Fibroblast of skin of left biceps (primary cell): ENCODE data around the gene BLM.

Experiments used
- DNase-seq, 2 experiments: peaks; one replicate each; pipeline ENCODE4 v3.0.0-alpha.2; 2013; ENCODE audit warnings: low read depth in 2 of 2

BLM gene

DNA sequence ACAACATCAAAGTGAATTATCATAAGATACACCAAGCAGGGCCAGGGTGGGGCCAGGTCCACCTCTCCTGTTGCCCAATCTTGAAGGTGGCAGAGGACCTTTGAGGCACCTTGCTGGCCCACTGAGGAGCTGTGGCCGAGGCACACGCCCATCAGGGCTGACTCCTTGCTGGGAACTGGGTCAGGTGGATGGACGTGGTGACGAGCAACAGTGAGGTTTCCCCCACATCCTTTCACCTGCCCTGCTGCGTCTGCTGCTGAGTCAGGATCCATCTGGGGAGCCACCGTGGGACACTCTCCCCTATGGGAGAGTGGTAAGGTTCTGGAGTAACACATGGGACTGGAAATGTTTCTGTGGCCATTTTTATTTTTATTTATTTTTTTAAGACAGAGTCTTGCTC lies 134.0 kb downstream of the BLM start:
- no peak for DNase-seq

DNA sequence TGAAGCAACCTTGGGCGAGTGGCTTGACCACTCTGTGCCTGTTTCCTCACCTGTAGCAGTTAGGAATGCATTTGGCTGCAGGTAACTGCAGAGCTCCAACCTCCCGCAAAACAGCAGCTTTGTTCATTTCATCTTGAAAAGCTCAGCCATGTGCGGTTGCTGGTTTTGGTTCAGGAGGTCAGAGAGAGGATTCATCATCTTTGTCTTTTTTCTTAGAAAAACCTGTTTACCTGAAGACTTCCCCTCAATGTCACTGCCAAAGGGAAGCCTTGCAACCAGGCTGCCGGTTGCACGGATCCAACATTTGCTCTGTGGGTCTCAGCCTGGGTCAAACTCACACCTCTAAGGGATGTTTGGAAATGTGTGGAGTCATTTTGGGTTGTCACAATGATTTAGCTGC lies 134.8 kb downstream of the BLM start:
- no peak for DNase-seq

GRCh38 chr15:90855139-90855538 lies 138.0 kb downstream of the BLM start:
- no peak for DNase-seq

DNA sequence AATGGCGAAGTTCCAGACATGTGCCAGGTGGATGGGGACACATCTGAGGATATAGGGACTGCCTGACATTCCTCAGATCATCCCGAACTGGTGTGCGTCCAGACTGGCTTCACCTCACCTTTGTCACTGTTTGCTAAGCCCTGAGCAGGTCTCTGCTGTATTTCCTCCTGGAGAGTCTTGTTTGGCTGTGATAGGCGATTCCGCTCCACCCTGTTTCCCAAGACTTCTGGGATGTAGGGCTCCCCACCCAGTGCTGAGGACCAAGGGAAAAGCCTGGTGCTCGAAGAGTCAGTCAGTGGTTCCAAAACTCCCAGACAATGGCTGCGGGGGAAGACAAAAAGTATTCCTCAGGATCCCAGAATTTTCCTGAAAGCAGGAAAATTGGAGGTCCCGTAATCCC lies 140.2 kb downstream of the BLM start:
- DNase-seq, result no peak

- no peak for DNase-seq
These were observed 140.8 kb downstream of the BLM start for GRCh38 chr15:90857883-90858443.

- no peak for DNase-seq
These were observed 142.3 kb downstream of the BLM start for GRCh38 chr15:90859234-90860131.

GRCh38 chr15:90860450-90860849 lies 143.3 kb downstream of the BLM start:
- no peak for DNase-seq

- DNase-seq, result no peak
These were observed 144.0 kb downstream of the BLM start for GRCh38 chr15:90860942-90861675.

- DNase-seq, result no peak
These were observed 145.3 kb downstream of the BLM start for GRCh38 chr15:90862487-90862886.

DNA sequence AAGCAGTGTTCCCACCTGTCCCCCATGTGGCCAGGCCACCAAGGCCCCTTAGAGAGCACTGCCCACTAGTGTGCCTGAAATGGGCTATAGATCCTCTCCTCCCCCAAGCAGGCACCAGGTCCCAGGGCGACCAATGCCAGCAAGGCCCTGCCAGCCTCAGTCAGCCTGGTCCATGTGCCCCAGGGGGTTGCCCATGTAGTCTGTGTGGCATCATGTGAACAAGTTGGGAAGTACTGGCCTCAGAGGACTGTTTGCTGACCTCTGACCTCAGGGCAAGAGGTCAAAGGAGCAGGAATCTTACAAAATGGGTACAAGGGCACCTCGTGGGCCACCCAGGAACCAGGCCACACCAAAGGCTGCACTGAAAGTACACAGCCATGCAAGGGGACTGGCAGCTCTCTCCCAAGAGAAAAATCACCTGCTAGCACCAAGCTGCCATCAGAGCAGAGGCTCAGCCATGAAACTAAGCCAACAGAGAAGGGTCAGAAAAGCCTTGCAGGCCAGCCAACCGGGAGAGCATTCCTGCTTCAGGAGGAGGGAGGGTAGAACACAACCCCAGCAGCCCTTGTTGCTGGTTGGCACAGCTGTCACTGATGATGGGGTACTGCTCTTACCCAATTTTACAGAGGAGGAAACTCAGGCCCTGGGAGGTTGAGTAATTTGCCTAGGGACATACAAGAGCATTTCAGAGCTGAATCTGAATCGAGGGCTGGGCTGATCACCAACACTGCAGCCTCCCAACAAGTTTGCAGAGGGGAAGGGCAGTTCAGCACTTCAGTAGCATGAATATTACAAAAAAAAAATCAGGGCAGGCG lies 146.0 kb downstream of the BLM start:
- no peak for DNase-seq

DNA sequence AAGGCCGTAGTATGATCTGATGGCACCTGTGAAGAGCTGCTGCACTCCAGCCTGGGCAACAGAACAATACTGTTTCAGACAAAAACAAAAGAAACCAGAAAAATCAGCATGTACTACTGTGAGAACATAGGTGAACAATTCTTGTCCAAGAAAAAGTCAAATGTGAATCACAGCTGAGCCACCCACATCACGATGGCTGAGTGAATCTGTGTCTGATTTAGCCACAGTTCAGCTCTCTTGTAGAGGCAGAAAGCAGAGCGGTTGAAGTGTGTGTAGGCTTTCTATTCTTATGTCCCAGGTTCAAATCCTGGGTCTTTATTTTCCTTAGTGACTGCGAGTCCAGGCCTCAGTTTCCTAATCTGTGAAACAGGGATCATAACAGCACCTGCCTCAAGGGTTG lies 146.8 kb downstream of the BLM start:
- DNase-seq, result no peak

- DNase-seq, result no peak
These were observed 147.4 kb downstream of the BLM start for GRCh38 chr15:90864507-90864906.

GRCh38 chr15:90865702-90866101 lies 148.6 kb downstream of the BLM start:
- DNase-seq, result no peak
